H9 (cell line): ENCODE measurements around the gene IGSF9. TPM values are rescaled to one million over a fixed set of nuclear protein-coding genes. Genes with fewer than 3 reads are reported as not detected.

Experiments
- DNase-seq: peaks from one replicate; pipeline ENCODE4 v3.0.0-alpha.2; 2017
- H2AFZ ChIP-seq: one replicate; pipeline ENCODE4 v1.6.1; 2013; ENCODE audit warnings: mild to moderate bottlenecking, low read length, control low read depth, moderate library complexity
- H2AK5ac ChIP-seq: 2 replicates; pipeline ENCODE4 v1.6.1; 2013; ENCODE audit warnings: low read length, control low read depth, mixed read lengths; ENCODE audit not compliant: insufficient read length
- H2BK120ac ChIP-seq: one replicate; pipeline ENCODE4 v1.6.1; 2013; ENCODE audit warnings: low read depth, mild to moderate bottlenecking, low read length, control low read depth, inconsistent platforms; ENCODE audit not compliant: poor library complexity, severe bottlenecking
- H2BK12ac ChIP-seq: 2 replicates; pipeline ENCODE4 v1.6.1; 2013; ENCODE audit warnings: low read length, control low read depth, mixed read lengths, low read depth; ENCODE audit not compliant: insufficient read length
- H2BK15ac ChIP-seq: 2 replicates; pipeline ENCODE4 v1.6.1; 2013; ENCODE audit warnings: low read depth, low read length, control low read depth
- H2BK20ac ChIP-seq: one replicate; pipeline ENCODE4 v1.6.1; 2013; ENCODE audit warnings: low read depth, mild to moderate bottlenecking, low read length, control low read depth, inconsistent platforms; ENCODE audit not compliant: poor library complexity, severe bottlenecking
- H2BK5ac ChIP-seq: 2 replicates; pipeline ENCODE4 v1.6.1; 2013; ENCODE audit warnings: low read length, control low read depth, mixed read lengths; ENCODE audit not compliant: insufficient read length
- H3K14ac ChIP-seq: 2 replicates; pipeline ENCODE4 v1.6.1; 2013; ENCODE audit warnings: low read length, control low read depth; ENCODE audit not compliant: insufficient read depth
- H3K18ac ChIP-seq: 2 replicates; pipeline ENCODE4 v1.6.1; 2013; ENCODE audit warnings: low read depth, mild to moderate bottlenecking, mixed read lengths, low read length, control low read depth; ENCODE audit not compliant: insufficient read length
- H3K23ac ChIP-seq: 2 replicates; pipeline ENCODE4 v1.6.1; 2013; ENCODE audit warnings: low read length, control low read depth, mixed read lengths, low read depth; ENCODE audit not compliant: insufficient read length
- H3K23me2 ChIP-seq: 2 replicates; pipeline ENCODE4 v1.6.1; 2013; ENCODE audit warnings: low read depth, mild to moderate bottlenecking, mixed read lengths, low read length, control low read depth; ENCODE audit not compliant: insufficient read length, poor library complexity, severe bottlenecking
- H3K27ac ChIP-seq: 2 replicates; pipeline ENCODE4 v1.5.1; 2013; ENCODE audit warnings: low read length, control low read depth, mixed read lengths, low read depth; ENCODE audit not compliant: insufficient read length
- H3K27me3 ChIP-seq: 2 replicates; pipeline ENCODE4 v1.6.1; 2013; ENCODE audit warnings: low read length, control low read depth, inconsistent platforms; ENCODE audit not compliant: insufficient read depth
- H3K4ac ChIP-seq: 2 replicates; pipeline ENCODE4 v1.6.1; 2013; ENCODE audit warnings: low read depth, mild to moderate bottlenecking, control low read depth, inconsistent platforms, low read length, moderate library complexity
- H3K4me1 ChIP-seq: 2 replicates; pipeline ENCODE4 v1.6.1; 2013; ENCODE audit warnings: low read length, control low read depth, inconsistent platforms; ENCODE audit not compliant: insufficient read depth
- H3K4me2 ChIP-seq: 2 replicates; pipeline ENCODE4 v1.6.1; 2013; ENCODE audit warnings: low read length, control low read depth, mixed read lengths; ENCODE audit not compliant: insufficient read length, insufficient read depth
- H3K56ac ChIP-seq: 2 replicates; pipeline ENCODE4 v1.6.1; 2013; ENCODE audit warnings: low read depth, mild to moderate bottlenecking, mixed read lengths, low read length, control low read depth; ENCODE audit not compliant: insufficient read length
- H3K79me1 ChIP-seq: 2 replicates; pipeline ENCODE4 v1.6.1; 2013; ENCODE audit warnings: low read depth, mild to moderate bottlenecking, moderate library complexity, low read length, control low read depth, inconsistent platforms; ENCODE audit not compliant: insufficient read depth, poor library complexity, severe bottlenecking
- H3K79me2 ChIP-seq: 2 replicates; pipeline ENCODE4 v1.6.1; 2013; ENCODE audit warnings: low read length, control low read depth, inconsistent platforms; ENCODE audit not compliant: insufficient read depth
- H3K9ac ChIP-seq: 2 replicates; pipeline ENCODE4 v1.6.1; 2013; ENCODE audit warnings: low read length, control low read depth, mixed read lengths; ENCODE audit not compliant: insufficient read length; ENCODE audit errors: extremely low read depth
- H3K9me3 ChIP-seq: one replicate; pipeline ENCODE4 v1.6.1; 2013; ENCODE audit warnings: low read depth, low read length, inconsistent platforms; ENCODE audit not compliant: control insufficient read depth
- H3T11ph ChIP-seq: one replicate; pipeline ENCODE4 v1.6.1; 2013; ENCODE audit warnings: mild to moderate bottlenecking, low read length, control low read depth, inconsistent platforms
- H4K20me1 ChIP-seq: one replicate; pipeline ENCODE4 v1.6.1; 2013; ENCODE audit not compliant: control insufficient read depth, insufficient read length, insufficient read depth
- H4K5ac ChIP-seq: 2 replicates; pipeline ENCODE4 v1.6.1; 2013; ENCODE audit warnings: low read depth, mild to moderate bottlenecking, mixed read lengths, low read length, control low read depth; ENCODE audit not compliant: insufficient read length
- H4K8ac ChIP-seq: replicated peaks from 2 replicates; pipeline ENCODE4 v1.6.1; 2013; ENCODE audit warnings: low read length, control low read depth, mixed read lengths, low read depth; ENCODE audit not compliant: insufficient read length
- H4K91ac ChIP-seq: 2 replicates; pipeline ENCODE4 v1.6.1; 2013; ENCODE audit warnings: low read depth, mild to moderate bottlenecking, moderate library complexity, mixed read lengths, low read length, control low read depth; ENCODE audit not compliant: insufficient read length
- H3K27ac Mint-ChIP-seq, 3 experiments: 2 replicates in 2 of 3; 3 replicates in 1 of 3; pipeline ENCODE4 v1.8.0; 2020 to 2021; ENCODE audit warnings: mixed read lengths in 3 of 3, mild to moderate bottlenecking in 1 of 3, moderate library complexity in 1 of 3
- H3K27me3 Mint-ChIP-seq: 2 replicates; pipeline ENCODE4 v1.8.0; 2021; ENCODE audit warnings: low read depth, mild to moderate bottlenecking, moderate library complexity, mixed read lengths
- H3K36me3 Mint-ChIP-seq, 3 experiments: 2 replicates in 2 of 3; 3 replicates in 1 of 3; pipeline ENCODE4 v1.8.0; 2020 to 2021; ENCODE audit warnings: low read depth in 3 of 3, mixed read lengths in 3 of 3; ENCODE audit not compliant: insufficient read depth in 1 of 3
- H3K4me1 Mint-ChIP-seq, 2 experiments: 2 replicates each; pipeline ENCODE4 v1.8.0; 2020; ENCODE audit warnings: mixed read lengths in 2 of 2
- H3K4me3 Mint-ChIP-seq, 2 experiments: 2 replicates in 1 of 2; 3 replicates in 1 of 2; pipeline ENCODE4 v1.8.0; 2020 to 2021; ENCODE audit warnings: mild to moderate bottlenecking in 2 of 2, mixed read lengths in 2 of 2, moderate library complexity in 1 of 2
- H3K9me3 Mint-ChIP-seq, 2 experiments: 2 replicates in 1 of 2; 3 replicates in 1 of 2; pipeline ENCODE4 v1.8.0; 2020; ENCODE audit warnings: mild to moderate bottlenecking in 2 of 2, mixed read lengths in 2 of 2, moderate library complexity in 1 of 2
- WGBS: extraction: QIAGEN DNeasy Blood & Tissue Kit; methylation state at CpG from one replicate; pipeline ENCODE4 v1.1.7; 2013; ENCODE audit warnings: missing lambda C conversion rate, low lambda C conversion rate, mixed read lengths; ENCODE audit not compliant: insufficient read length; ENCODE audit errors: extremely low coverage; 5-methylcytosine and 5-hydroxymethylcytosine counted together
- total RNA-seq: library from RNA; stranded (reverse); gene quantifications from 2 replicates; pipeline ENCODE4 v1.2.1, GENCODE V29; 2021
- TF ChIP-seq, protein P1 (sequence below): fragments of 200-600 bp; sonication (generic); conservative IDR thresholded peaks from 3 replicates; pipeline ENCODE4 v1.8.0; 2021; ENCODE audit warnings: antibody characterized with exemption, mild to moderate bottlenecking

IGSF9 gene
- total RNA-seq, 1 experiment from 2014 or later, result 11.3 TPM

DNA sequence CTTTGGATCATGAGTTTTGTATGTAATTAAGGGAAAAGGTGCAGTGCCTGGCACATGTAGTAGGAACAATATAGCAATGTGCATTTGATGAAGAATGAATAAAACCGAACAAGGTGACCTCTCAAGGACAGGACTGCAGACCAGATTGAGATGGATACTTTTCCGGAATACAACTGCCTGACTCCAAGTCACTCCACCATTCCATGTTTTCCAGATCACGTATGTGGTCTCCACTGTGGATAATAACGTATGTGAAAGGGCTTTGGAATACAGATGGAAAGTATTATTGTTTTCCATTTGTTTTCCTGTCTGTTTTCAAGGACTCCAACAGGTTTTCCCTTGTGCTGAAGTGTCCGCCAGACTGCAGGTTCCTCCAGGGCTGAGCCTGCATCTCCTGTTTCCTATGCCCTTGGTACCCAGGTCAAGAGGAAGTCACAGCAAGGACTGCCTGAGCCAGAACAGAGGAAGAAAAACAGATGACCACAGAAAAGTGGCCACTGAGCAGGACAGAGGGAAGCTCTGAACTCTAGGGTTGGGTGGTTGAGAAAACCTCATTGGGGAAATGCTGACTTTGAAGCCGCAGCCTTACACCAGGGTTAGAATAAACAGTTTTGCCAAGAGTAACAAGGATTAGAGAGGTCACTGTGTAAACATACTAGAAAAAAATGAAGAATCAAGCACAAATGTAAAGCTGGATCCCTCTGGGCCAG lies 49.4 kb downstream of the IGSF9 start:
- Histone ChIP-seq H3K23ac (no peak overlapping the region), H3K9me3 (no peaks in the 10 kb centered on the region), H3K79me2 (no peaks in the 10 kb centered on the region), H2BK5ac (no peak overlapping the region), H2BK20ac (no peak overlapping the region), H2BK12ac (no peak overlapping the region), H3T11ph (no peak overlapping the region), H3K9ac (no peak overlapping the region), H4K8ac (no peak overlapping the region), H3K4ac (no peak overlapping the region), H3K4me1 (no peaks in the 10 kb centered on the region; the same call in 1 of the 2 replicates), H3K27ac (no peak overlapping the region), H3K56ac (no peak overlapping the region), H4K91ac (no peak overlapping the region), H4K5ac (no peak overlapping the region), H2BK120ac (no peak overlapping the region), H4K20me1 (no peaks in the 10 kb centered on the region), H3K4me2 (no peak overlapping the region), H3K18ac (no peak overlapping the region), H3K14ac (no peak overlapping the region), H3K79me1 (no peaks in the 10 kb centered on the region), H3K23me2 (peaks cover 4% of the 10 kb centered on the region), H2AK5ac (no peak overlapping the region), H2AFZ (no peak overlapping the region), H2BK15ac (no peak overlapping the region), H3K27me3 (no peaks in the 10 kb centered on the region)
- H3K27ac Mint-ChIP-seq, result no peak overlapping the region; a peak in 1 of 7 replicates
- peaks cover 18% of the 10 kb centered on the region in 2 experiments for H3K4me1 Mint-ChIP-seq
- DNase-seq, result no peak
- peaks cover 28% of the 10 kb centered on the region for H3K27me3 Mint-ChIP-seq
- no peaks in the 10 kb centered on the region for H3K36me3 Mint-ChIP-seq
- WGBS, result no CpG with 5 or more reads among the region's 6 CpGs
- H3K9me3 Mint-ChIP-seq, result no peaks in the 10 kb centered on the region; a peak in 2 of 5 replicates
- H3K4me3 Mint-ChIP-seq, result no peak overlapping the region
- TF ChIP-seq, protein P1, sequence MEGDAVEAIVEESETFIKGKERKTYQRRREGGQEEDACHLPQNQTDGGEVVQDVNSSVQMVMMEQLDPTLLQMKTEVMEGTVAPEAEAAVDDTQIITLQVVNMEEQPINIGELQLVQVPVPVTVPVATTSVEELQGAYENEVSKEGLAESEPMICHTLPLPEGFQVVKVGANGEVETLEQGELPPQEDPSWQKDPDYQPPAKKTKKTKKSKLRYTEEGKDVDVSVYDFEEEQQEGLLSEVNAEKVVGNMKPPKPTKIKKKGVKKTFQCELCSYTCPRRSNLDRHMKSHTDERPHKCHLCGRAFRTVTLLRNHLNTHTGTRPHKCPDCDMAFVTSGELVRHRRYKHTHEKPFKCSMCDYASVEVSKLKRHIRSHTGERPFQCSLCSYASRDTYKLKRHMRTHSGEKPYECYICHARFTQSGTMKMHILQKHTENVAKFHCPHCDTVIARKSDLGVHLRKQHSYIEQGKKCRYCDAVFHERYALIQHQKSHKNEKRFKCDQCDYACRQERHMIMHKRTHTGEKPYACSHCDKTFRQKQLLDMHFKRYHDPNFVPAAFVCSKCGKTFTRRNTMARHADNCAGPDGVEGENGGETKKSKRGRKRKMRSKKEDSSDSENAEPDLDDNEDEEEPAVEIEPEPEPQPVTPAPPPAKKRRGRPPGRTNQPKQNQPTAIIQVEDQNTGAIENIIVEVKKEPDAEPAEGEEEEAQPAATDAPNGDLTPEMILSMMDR, result no peak
